DMS153 (cell line): ENCODE measurements around the gene CCDC8.
"Not testable (repeated sequence)": the region's sequence is repeated elsewhere in the genome, so short reads cannot be mapped to it uniquely, and the experiment has no call there.

Experiments
- DNase-seq: peaks from one replicate; lab custom pipeline; 2025; lab: John Stamatoyannopoulos, UW

CCDC8 gene

DNA sequence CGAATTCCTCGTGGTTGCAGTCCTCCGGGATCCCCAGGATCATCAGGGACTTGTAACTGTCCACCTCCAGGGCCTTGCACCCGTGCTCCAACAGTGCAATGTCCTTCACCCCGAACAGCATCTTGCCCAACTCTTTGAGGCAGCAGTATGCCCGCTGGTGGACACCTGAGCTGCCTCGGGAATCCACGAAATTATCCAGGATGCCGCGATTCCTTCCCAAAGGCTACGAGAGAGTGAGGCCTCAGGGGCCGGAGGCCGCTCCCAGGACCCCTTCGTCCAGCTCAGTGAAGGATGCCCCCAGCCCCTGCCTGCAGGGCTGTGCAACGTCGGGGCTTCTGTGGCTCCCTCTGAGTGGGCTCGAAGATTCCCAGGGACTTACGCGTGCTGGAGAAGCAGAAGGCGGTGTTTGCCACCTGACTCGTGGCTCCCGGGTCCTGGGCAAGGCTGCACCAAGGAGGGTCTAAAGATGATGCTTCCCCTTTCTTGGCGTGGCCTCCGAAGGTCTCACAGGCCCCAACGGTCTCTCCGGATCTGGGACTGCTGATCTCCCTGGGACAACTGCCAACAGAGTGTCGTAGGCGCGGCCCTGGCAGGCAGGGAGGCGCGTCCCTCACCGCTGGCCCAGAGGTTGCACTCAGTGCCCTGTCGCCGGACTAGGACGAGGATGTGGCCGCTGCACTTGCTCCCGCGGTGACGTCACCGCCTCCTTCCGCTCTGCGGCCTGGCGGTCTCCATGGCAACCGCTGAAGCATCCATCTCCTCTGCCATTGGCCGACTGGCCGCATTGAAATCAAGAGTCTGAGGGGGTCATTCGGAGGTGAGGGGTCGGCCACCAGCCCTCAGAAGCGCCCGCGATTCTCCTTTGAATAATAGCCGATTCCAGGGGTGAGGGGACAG lies 15.1 kb upstream of the CCDC8 start, which contains the start of gene PNMA8C:
PNMA8C (minus strand) TSS at position 698 of the 897 bp plus-strand sequence; CDS start at position 121, 577 bp downstream.
- peak; percentile 51 for DNase-seq

DNA sequence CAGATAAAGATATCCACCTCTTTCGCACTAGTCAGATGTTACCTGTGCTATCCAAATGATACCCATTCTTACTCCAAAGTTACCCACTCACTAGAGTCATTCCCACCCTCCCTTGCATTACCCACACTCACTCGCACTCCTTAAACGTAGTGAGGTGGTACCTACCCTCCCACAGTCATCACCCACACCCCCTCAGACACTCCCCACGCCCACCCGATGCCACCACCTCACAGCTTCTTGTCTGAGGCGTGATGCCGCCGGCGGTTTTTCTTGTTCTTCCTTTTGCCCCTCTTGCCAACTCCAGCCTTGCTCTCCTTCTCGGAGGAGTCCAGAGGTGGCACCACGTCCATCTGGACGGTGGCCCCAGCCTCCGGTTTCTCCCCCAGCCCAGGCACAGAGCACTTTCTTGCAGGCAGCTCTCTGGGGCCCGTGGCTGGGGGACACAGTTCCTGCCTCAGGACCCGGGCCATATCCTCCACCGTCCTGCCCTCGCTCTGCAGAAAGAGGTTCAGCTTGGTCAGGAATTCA lies 14.2 kb upstream of the CCDC8 start:
- DNase-seq = no peak

DNA sequence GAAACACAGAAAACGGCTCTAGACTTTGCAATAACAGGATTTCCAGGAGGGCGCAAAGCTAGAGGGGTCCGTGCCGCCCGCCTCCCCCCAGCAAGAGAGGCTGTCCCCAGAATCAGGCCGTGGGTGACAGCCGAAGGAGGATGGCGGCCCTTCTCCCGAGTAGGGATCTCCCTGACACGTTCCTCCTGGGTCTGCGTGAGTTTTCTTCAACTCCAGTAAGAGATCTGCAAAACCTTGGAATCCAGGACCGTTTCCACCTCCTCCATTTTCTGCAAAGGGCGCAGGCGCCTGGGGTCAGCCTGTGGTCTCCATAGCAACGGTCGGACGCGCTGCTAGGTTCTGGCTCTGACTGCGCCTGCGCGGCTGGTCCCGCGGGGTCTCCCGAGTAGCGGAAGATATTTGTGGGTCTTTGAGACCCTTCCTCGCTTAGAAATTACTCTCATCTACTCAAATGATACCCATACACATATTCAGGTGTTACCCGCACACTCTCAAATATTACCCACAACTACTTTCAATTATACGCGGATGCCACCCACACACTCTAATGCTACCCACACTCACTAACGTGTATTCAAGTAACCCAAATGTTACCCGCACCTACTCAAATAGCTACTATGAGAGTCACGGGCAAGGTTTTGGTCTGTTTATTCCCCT lies 13.3 kb upstream of the CCDC8 start:
- peak; percentile 27 for DNase-seq

DNA sequence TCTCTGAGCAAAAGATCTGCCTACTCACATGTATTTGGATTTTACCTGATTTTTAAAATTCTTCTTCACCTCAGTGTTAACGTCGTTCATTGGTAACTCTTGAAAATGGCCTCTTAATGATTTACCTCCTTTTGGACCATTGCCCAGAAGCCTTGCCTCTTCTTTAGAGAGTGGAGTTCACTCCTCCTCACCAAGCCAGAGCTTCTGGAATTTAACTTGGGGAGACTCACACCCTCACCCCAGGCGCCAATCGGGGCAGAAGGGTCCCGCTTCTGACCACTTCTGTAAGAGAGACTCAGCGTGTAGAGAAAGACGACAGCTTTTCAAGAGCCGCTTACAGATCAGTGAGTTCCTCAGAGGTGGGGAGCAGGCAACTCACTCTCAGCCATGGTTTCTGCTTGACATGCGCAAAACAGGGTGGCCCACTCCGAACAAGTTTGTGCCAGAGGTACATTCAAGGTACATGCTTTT lies 12.7 kb upstream of the CCDC8 start:
- no peak for DNase-seq

DNA sequence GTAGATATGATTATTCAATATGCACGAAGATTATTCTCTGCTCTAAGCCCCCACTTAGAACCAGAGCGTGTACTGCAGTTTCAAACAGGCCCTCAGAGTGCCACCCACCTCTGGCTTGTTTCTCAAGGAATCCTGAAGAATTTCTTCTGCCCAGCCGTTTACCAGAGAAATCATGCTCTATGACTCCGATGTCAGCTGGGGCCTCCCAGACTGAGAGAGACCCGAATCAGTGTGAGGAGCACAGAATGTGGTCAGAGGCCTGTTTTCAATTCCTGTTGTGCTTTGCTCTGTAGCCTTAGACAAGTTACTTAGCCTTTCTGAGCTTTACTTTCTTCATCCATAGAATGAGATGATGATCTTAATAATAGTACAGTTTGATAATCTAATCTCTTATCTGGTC lies 9.8 kb upstream of the CCDC8 start:
- no peak for DNase-seq

DNA sequence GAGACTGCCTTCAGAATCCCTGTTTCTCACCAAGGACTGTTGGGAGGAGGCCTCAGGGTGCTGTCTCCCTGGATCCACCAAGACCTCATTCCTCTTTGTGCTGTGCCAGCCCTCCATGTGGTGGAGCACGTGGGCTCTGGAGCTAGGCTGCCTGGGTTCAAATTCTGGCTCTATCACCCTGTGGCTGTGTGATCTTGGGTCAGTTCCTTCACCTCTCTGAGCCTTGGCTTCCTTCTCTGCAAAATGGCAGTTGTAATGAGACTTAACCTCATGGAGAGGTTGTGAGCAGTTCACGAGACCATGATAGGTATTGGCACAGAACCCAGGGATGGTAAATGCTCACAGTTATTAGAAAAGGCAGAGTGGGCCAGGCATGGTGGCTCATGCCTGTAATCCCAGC lies 9.0 kb upstream of the CCDC8 start:
- no peak for DNase-seq

DNA sequence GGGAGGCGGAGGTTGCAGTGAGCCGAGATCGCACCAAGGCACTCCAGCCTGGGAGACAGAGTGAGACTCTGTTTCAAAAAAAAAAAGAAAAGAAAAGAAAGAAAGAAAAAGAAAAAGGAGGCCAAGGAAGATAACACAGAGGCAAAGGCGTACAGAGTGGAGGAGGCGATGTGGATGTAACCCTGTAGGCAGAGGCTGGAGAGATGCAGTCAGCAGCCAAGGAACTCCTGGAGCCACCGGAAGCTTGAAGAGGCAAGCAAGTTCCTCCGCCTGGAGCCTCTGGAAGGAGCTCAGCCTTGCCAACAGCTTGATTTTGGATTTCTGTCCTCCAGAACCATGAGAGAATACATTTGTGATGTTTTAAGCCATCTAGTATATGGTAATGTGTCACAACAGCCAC lies 6.7 kb upstream of the CCDC8 start:
- no peak for DNase-seq

DNA sequence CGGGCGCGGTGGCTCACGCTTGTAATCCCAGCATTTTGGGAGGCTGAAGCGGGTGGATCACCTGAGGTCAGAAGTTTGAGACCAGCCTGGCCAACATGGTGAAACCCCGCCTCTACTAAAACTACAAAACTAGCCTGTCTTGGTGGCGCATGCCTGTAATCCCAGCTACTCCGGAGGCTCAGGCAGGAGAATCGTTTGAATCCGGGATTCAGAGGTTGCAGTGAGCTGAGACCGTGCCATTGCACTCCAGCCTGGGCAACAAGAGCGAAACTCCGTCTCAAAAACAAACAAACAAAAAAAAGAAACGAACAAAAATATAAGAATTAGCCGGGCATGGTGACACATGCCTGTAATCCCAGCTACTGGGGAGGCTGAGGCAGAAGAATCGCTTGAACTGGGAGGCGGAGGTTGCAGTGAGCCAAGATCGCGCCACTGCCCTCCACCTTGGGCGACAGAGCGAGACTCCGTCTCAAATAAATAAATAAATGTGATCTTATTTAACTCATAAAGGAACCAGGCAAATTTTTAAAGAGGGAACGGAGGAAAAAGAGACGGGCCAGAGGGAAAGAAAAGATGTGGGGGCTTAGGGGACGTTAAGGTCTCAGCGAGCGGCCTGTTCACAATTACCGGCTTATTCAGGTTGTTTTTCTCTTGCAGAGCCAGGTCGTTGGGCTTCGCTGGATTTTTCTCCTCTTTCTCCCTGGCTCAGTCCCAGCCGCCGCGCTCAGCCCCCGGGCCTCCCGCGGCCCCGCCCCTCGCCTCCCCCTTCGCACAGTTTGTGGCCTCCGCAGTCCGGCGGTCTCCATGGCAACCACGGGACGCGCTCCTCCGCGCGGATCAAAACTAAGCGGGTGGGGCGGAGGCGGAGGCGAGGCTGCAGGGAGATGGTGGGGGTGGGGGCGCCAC lies 2.7 kb upstream of the CCDC8 start:
- peak; percentile 71 for DNase-seq

DNA sequence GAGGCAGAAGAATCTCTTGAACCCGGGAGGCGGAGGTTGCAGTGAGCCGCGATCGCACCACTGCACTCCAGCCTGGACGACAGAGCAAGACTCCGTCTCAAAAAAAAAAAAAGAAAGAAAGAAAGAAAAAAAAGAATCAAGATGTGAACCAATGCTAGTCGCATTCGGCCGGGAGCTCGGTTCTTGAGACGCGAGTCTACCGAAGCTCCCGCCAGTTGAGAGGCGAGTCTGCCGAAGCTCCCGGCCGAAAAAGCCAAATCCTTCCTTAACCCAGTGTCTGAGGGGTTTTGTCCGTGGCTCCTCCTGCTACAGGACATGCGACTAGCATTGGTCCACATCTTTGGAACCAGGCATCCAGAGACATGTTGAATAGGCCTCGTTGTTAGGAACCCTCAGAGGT lies 1.5 kb upstream of the CCDC8 start:
- not testable (repeated sequence) for DNase-seq

DNA sequence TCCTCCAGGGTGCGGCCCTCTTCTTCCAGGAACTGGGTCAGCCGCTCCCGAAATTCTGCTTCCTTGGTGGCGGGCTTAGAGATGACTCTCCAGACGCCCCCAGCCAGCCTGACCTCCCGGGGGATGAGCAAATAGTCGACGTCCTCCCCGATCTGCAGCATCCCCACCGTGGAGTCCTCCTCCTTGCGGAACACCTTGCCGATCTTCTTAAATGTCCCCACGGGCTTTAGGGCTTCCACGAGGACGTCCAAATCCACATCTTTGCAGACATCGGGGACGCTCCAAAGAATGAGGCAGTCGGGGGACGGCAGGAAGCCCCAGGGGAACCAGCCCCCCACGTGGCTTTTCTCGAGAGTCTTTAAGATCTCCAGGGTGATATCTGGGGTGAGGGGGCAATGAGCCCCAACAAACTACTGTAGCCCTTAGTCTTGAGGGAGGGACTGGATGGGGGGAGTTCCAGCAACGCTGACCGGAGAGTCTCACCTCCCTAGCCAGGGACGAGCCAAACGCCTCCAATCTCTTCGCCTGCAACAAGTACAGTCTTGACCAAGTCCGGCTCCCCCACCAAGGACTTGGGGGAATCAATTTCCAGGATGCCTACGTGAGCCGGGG lies 608 bp downstream of the CCDC8 start:
- no peak for DNase-seq

DNA sequence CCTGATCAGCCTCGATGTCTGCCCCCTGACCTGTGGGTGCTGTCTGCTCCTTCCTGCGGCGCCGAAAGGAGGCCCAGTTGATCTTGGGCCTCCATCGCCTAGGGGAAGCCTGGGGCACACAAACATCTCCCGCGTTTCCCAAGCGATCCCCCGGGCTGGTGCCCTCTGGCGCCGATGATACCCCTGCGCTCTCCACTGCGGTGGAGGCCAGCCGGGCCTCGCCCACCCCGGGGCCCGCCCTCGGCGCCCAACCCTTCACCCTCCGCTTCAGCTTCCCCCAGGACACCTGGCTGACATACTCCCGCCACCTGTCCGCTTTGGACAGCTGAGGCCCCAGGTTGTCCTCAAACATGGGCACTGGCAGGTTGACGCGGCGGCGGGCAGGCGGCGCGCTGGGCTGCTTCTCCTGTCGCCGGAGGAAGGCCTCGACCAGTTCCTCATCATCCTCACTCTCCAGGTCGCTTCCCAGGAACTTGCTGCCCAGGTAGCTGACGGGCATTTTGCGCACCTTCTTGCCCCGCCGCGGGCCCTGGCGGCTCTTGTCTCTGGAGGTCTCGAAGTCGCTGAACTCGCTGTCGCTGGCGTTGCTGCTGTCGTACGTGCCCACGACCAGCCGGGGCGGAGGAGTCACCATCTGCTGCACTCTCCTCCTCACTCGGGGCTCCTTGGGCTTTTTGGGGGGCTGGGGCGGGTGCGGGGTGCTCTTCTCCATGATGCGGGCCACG lies 1.3 kb downstream of the CCDC8 start:
- no peak for DNase-seq

DNA sequence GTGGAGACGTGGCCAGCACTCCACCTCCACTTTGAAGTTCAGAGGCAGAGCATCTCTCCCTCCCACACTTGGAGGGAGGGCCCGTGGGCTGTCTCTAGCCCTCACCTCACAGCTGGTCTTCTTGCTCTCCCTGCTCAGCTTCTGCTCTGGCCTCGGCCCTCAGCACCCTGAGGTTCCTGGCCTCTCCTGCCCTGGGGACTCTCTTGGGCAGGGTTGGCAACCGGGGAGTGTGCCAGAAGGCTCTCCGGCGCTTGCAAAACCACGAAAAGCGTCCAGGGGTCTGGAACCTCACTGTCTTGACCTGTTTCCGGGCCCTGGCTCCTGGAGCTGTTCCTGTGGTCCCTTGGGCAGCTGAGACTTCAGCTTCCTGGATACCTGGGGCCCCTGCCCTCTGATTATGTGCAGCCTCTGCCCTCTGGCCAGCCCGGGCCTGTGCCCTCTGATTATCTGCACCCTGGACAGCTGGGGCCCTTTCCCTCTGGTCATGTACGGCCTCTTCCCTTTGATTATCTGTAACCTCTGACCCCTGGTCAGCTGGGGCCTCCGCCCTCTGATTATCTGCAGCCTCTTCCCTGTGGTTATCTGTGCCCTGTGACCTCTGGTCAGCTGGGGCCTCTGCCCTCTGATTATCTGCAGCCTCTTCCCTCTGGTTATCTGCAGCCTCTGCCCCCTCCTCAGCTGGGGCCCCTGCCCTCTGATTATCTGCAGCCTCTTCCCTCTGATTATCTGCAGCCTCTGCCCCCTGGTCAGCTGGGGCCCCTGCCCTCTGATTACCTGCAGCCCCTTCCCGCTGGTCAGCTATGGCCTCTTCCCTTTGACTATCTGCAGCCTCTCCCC lies 2.1 kb downstream of the CCDC8 start:
- no peak for DNase-seq

DNA sequence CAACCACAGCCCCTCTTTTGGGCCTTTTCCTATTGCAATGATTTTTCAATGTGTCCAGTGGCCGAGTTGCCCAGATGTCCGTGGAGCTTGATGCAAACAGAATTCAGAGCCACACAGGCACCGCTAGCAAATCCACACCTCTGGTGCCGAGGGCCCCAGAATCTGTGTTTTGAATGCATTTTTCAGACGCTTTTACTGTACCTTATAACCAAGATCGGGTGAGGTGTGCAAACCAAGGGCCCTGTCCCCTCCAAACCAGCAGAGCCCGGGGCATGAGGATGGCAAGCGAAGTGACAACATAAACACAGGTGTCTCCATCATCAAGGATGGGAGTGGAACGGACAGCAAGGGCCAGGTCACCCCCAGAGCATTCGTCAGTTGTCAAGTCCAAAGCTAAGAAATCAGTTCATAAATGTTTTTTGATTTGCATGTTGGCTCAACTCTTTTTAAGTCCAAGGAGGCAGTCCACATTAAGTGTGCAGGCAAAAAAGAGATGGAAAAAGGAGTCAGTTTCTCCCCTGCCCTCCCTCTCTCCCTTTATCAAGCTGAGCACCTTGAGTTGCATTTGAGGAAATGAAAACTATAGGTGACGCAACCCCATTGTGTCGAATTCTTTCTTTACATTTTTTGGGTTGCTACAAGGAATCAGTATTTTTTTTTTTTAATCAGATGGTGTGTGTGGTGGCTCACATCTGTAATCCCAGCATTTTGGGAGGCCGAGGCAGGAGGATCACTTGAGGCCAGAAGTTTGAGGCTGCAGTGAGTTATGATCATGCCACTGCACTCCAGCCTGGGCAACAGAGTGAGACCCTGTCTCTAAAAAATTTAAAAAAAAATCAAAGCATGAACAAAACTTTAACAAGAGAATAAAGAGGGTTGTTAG lies 2.9 kb downstream of the CCDC8 start:
- no peak for DNase-seq

DNA sequence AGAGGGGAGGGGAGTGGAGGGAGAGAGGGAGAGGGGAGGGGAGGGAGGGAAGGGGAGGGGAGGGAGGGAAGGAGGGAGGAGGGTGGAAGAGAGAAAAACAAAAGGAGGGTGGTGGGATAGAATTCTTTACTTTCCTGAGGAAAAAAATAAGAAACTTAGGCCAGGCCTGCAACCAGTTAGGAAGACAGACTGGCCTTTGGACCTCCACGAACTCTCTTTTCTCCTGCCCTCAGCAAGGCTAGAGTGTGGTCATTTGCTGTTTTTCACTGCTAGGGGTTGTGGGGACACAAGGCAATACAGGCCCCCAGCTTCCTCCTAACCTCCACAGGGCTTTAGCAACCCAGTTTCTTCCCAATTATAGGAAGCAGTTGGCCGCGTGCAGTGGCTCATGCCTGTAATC lies 4.2 kb downstream of the CCDC8 start:
- no peak for DNase-seq

DNA sequence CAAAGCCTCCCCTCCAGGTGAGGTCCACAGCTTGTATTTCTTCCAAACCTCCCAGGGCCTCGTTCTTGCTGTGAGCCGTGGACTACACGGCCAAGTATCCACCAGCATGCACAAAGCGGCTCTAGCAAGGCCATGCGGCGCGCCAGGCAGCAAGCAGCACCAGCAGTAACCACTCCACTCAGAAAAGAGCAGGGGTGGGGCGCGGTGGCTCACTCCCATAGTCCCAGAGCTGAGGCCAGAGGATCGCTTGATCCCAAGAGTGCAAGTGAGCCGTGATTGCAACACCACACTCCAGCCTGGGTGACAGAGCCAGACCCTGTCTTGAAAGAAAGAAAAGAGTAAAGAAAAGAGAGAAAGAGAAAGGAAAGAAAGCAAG lies 4.7 kb downstream of the CCDC8 start:
- peak; percentile 11 for DNase-seq

DNA sequence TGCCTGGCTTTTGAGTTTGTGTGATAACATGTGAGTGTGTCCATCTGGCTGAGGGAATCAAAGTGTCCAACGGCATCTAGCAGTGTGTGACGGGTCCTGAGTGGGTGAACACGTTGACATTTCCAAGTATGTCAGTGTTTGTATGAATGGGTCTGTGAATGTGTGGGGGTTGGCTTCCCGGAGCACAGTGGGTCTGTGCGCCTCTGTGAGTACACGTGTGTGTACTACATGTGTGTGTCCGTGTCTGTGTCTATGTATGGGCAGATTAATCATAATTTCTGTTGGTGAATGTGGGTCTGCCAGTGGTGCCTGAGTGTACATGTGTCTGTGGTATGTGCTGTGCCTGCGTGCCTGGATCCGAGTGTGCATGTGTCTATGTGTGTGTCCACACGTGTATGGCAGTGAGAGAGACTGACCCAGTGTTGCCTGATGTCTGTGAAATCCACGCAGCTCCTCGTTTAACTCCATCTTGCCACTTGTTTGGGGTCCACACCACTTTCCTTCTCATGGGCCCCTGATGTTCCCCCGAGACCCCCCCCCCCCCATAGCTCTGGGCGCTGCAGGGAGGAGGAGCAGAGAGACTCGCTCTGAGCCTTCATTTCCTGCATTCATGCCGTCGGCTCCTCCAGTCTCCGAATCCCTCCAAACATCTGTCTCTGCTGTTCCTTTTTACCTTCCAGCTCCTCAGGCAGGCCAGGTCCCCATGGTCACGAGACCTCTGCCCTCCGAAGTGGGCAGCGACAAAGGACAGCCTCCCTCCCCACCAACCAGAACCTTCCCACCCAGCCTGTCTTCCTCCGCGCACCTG lies 5.3 kb downstream of the CCDC8 start:
- no peak for DNase-seq

DNA sequence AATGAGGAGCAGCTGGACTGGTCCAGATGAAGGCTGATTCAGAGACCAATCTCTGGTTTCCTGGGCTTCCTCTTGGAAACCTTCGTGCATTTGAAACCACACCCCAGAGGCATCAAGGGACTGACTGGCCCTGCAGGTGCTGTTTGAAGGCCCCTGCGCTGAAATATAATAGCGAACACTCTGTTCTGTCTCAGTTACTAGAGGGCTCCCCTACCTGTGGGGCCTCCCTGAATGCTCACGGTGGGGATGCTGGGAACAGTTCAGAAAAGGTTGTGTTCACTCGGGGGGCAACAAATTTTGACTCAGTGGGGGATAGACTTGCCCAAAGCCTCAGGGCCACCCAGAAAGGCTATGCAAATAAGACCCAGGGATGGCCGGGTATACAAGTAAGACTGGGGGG lies 6.4 kb downstream of the CCDC8 start:
- DNase-seq = peak; percentile 69
